ENCODE data around the gene LMF1. TPM values are rescaled to one million over a fixed set of nuclear protein-coding genes. Genes with fewer than 3 reads are reported as not detected.

LMF1 gene
- total and polyA plus RNA-seq, 2 donors (not counting 1 experiment from before 2014, with no cell fraction given) = 36.4 to 63.2 TPM

- DNase-seq = no peak
- H3K27me3 Mint-ChIP-seq = peaks cover 7% of the 10 kb centered on the region
- 17% methylated on average over 23 of the region's 24 CpGs for WGBS (ENCODE audit: insufficient coverage)
- no peak overlapping the region for H3K27ac Mint-ChIP-seq
- no peaks in the 10 kb centered on the region for H3K4me1 ChIP-seq (ENCODE audit: control insufficient read depth in 2 of 2, insufficient read depth in 2 of 2, low read length in 2 of 2)
- no peak overlapping the region for H3K27ac ChIP-seq (ENCODE audit: low read length in 2 of 2)
- H3K9me3 Mint-ChIP-seq (ENCODE audit: insufficient read depth) = no peaks in the 10 kb centered on the region
- H3K79me2 ChIP-seq (ENCODE audit: control insufficient read depth, insufficient read depth, low read length) = no peaks in the 10 kb centered on the region
- no peak overlapping the region for H3K4me3 Mint-ChIP-seq
- no peaks in the 10 kb centered on the region for H3K4me1 Mint-ChIP-seq
- H3K36me3 ChIP-seq (replicated peaks in 1 of 2; ENCODE audit: control extremely low read depth in 1 of 2, control insufficient read depth in 1 of 2, extremely low read depth in 1 of 2, insufficient read depth in 2 of 2, low read length in 1 of 2) = no peaks in the 10 kb centered on the region
- ChIA-PET POLR2A (no interaction called here), CTCF (no interaction called here)
- no peak overlapping the region for H3K4me3 ChIP-seq (ENCODE audit: control extremely low read depth in 1 of 5, extremely low read depth in 1 of 5, insufficient read depth in 1 of 5, low read depth in 2 of 5, low read length in 4 of 5)
- H3K27me3 ChIP-seq (replicated peaks in 1 of 4; ENCODE audit: control extremely low read depth in 1 of 4, control insufficient read depth in 3 of 4, insufficient read depth in 4 of 4, low read length in 3 of 4) = peaks cover 0 to 10% (median 0%) of the 10 kb centered on the region in 4 experiments
- no peak overlapping the region for H3K4me2 ChIP-seq (replicated peaks; ENCODE audit: low read depth, low read length, poor library complexity, severe bottlenecking)
- TF ChIP-seq, protein P1, sequence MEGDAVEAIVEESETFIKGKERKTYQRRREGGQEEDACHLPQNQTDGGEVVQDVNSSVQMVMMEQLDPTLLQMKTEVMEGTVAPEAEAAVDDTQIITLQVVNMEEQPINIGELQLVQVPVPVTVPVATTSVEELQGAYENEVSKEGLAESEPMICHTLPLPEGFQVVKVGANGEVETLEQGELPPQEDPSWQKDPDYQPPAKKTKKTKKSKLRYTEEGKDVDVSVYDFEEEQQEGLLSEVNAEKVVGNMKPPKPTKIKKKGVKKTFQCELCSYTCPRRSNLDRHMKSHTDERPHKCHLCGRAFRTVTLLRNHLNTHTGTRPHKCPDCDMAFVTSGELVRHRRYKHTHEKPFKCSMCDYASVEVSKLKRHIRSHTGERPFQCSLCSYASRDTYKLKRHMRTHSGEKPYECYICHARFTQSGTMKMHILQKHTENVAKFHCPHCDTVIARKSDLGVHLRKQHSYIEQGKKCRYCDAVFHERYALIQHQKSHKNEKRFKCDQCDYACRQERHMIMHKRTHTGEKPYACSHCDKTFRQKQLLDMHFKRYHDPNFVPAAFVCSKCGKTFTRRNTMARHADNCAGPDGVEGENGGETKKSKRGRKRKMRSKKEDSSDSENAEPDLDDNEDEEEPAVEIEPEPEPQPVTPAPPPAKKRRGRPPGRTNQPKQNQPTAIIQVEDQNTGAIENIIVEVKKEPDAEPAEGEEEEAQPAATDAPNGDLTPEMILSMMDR (IDR thresholded peaks at IDR 0.05) = no peak
- TF ChIP-seq EZH2 (IDR thresholded peaks at IDR 0.05; ENCODE audit: borderline replicate concordance, insufficient read depth, low read depth, low read length, poor library complexity, severe bottlenecking) = no peak
- ATAC-seq (ENCODE audit: low read depth) = no peak
- no peak overlapping the region for H3K9ac ChIP-seq (ENCODE audit: low read length)
- H3K9me3 ChIP-seq (ENCODE audit: control extremely low read depth in 1 of 3, control insufficient read depth in 2 of 3, insufficient read depth in 1 of 3, low read length in 2 of 3) = peaks cover 0 to 10% (median 5%) of the 10 kb centered on the region in 3 donors
- H4K20me1 ChIP-seq (ENCODE audit: control insufficient read depth, insufficient read depth, low read length, poor library complexity, severe bottlenecking) = no peaks in the 10 kb centered on the region
- H2AFZ ChIP-seq (ENCODE audit: insufficient read depth, low read depth, low read length, poor library complexity, severe bottlenecking) = no peak overlapping the region
- intact Hi-C loops (cut with micrococcal nuclease) = no loop called here
Observed at GRCh38 chr16:830871-831570, 139.8 kb downstream of the LMF1 start.

DNA sequence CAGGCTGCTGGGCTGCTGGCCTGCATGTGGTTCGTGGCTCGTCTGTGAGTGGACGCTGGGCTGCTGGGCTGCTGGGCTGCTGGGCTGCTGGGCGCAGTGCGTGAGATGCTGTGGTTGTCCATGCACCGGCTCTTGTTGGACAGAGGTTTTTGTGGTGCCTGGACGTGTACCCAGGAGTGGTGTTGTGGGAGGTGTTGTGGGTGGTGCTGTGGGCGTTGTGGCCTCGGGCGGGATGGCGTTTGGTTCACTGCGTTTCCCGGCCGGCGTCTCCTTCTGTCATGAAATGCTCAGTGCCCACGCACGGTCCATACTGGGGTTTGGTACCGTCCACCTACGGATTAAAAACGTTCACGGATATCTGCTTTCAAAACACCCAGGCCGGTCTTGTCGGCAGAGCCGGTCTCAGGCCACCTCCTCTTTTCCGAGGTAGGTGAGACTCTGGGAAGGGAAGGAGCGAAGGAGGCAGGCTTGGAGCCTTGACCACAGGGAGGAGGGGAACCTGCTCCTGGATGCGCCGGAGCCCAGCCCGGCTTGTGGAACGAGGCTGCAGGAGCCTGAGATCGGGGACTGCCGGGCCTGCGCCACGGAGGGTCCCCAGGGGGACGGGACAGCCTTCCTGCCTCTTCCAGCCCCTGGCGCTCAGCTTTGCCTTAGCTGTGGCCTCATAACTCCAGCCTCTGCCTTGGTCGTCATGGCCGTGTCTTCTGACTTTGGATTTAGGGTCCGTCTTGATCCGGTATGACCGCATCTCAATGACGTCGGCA is 140.5 kb downstream of the LMF1 start:
- H3K27ac Mint-ChIP-seq = no peak overlapping the region
- no peaks in the 10 kb centered on the region for H3K79me2 ChIP-seq (ENCODE audit: control insufficient read depth, insufficient read depth, low read length)
- no peak overlapping the region for H3K4me3 Mint-ChIP-seq
- H3K4me2 ChIP-seq (replicated peaks; ENCODE audit: low read depth, low read length, poor library complexity, severe bottlenecking) = no peak overlapping the region
- POLR2A ChIA-PET = no interaction called here
- DNase-seq = no peak
- WGBS (ENCODE audit: insufficient coverage) = 90% methylated on average over 43 of the region's 43 CpGs
- H3K4me1 Mint-ChIP-seq = no peaks in the 10 kb centered on the region
- H3K4me3 ChIP-seq (ENCODE audit: control extremely low read depth in 1 of 5, extremely low read depth in 1 of 5, insufficient read depth in 1 of 5, low read depth in 2 of 5, low read length in 4 of 5) = no peak overlapping the region
- H3K27me3 Mint-ChIP-seq = peaks cover 13% of the 10 kb centered on the region
- H3K4me1 ChIP-seq (ENCODE audit: control insufficient read depth in 2 of 2, insufficient read depth in 2 of 2, low read length in 2 of 2) = no peaks in the 10 kb centered on the region
- H4K20me1 ChIP-seq (ENCODE audit: control insufficient read depth, insufficient read depth, low read length, poor library complexity, severe bottlenecking) = no peaks in the 10 kb centered on the region
- no peak for TF ChIP-seq EZH2 (IDR thresholded peaks at IDR 0.05; ENCODE audit: borderline replicate concordance, insufficient read depth, low read depth, low read length, poor library complexity, severe bottlenecking)
- TF ChIP-seq, protein P1 (IDR thresholded peaks at IDR 0.05) = no peak
- ATAC-seq (ENCODE audit: low read depth) = no peak
- H3K9me3 ChIP-seq (ENCODE audit: control extremely low read depth in 1 of 3, control insufficient read depth in 2 of 3, insufficient read depth in 1 of 3, low read length in 2 of 3) = peaks cover 0 to 3% (median 0%) of the 10 kb centered on the region in 3 donors
- H3K9ac ChIP-seq (ENCODE audit: low read length) = no peak overlapping the region
- H3K36me3 ChIP-seq (replicated peaks in 1 of 2; ENCODE audit: control extremely low read depth in 1 of 2, control insufficient read depth in 1 of 2, extremely low read depth in 1 of 2, insufficient read depth in 2 of 2, low read length in 1 of 2) = no peaks in the 10 kb centered on the region
- H3K9me3 Mint-ChIP-seq (ENCODE audit: insufficient read depth) = no peaks in the 10 kb centered on the region
- intact Hi-C loops (cut with micrococcal nuclease) = no loop called here
- H3K27ac ChIP-seq (ENCODE audit: low read length in 2 of 2) = no peak overlapping the region
- CTCF ChIA-PET = no interaction called here
- H3K27me3 ChIP-seq (replicated peaks in 1 of 4; ENCODE audit: control extremely low read depth in 1 of 4, control insufficient read depth in 3 of 4, insufficient read depth in 4 of 4, low read length in 3 of 4) = peaks cover 0 to 13% (median 0%) of the 10 kb centered on the region in 4 experiments
- no peak overlapping the region for H2AFZ ChIP-seq (ENCODE audit: insufficient read depth, low read depth, low read length, poor library complexity, severe bottlenecking)

All from B cell (primary cell).